ENCODE measurements around the gene PPARD. TPM values are rescaled to one million over a fixed set of nuclear protein-coding genes. Genes with fewer than 3 reads are reported as not detected.
"Not testable (repeated sequence)": the region's sequence is repeated elsewhere in the genome, so short reads cannot be mapped to it uniquely, and the experiment has no call there.

Gene PPARD
- 15.1 TPM for total RNA-seq
- long read RNA-seq, partial matches to known transcripts: 6 of 10 reads
- long read RNA-seq, other reads (novel, unspliced or antisense): 2 of 10 reads

- peak; percentile 100 for ATAC-seq
- intact Hi-C loops (cut with micrococcal nuclease): loop anchor here (5.0 kb wide), 1 partner anchor 105 kb away; no protein-coding TSS in a partner anchor
- peak; percentile 99 for DNase-seq
These were observed at the start of gene PPARD for GRCh38 chr6:35342258-35343091. Gene PPARD, plus strand, starts transcription at chr6:35342558. Its CDS starts 68,530 bp downstream, at chr6:35411088.

GRCh38 chr6:35293681-35294080 lies 48.7 kb upstream of the PPARD start:
- no peak for DNase-seq
- no peak for ATAC-seq
- intact Hi-C loops (cut with micrococcal nuclease): no loop called here

GRCh38 chr6:35294308-35294945 lies 47.9 kb upstream of the PPARD start:
- intact Hi-C loops (cut with micrococcal nuclease): no loop called here
- DNase-seq (peak; percentile 46), ATAC-seq (peak; percentile 25)

- intact Hi-C loops (cut with micrococcal nuclease): no loop called here
- ATAC-seq (no peak), DNase-seq (no peak)
These were observed 47.3 kb upstream of the PPARD start for GRCh38 chr6:35295036-35295435.

- ATAC-seq (peak; percentile 60), DNase-seq (peak; percentile 68)
- intact Hi-C loops (cut with micrococcal nuclease): no loop called here
These were observed 46.6 kb upstream of the PPARD start for GRCh38 chr6:35295521-35296315.

- intact Hi-C loops (cut with micrococcal nuclease): no loop called here
- ATAC-seq: peak; percentile 9
- no peak for DNase-seq
These were observed 45.3 kb upstream of the PPARD start for GRCh38 chr6:35296931-35297600.

- ATAC-seq (peak; percentile 84), DNase-seq (peak; percentile 86)
- intact Hi-C loops (cut with micrococcal nuclease): no loop called here
These were observed 44.5 kb upstream of the PPARD start, which contains the start of gene DEF6 for GRCh38 chr6:35297601-35298481. Gene DEF6, plus strand, starts transcription at chr6:35297818. Its CDS starts 39 bp downstream, at chr6:35297857.

GRCh38 chr6:35298625-35299140 lies 43.7 kb upstream of the PPARD start:
- intact Hi-C loops (cut with micrococcal nuclease): no loop called here
- DNase-seq (no peak), ATAC-seq (no peak)

GRCh38 chr6:35299674-35300073 lies 42.7 kb upstream of the PPARD start:
- ATAC-seq: no peak
- no peak for DNase-seq
- intact Hi-C loops (cut with micrococcal nuclease): no loop called here

- intact Hi-C loops (cut with micrococcal nuclease): no loop called here
- no peak for DNase-seq
These were observed 41.5 kb upstream of the PPARD start for GRCh38 chr6:35300848-35301247.

GRCh38 chr6:35302604-35303241 lies 39.6 kb upstream of the PPARD start:
- ATAC-seq (peak; percentile 65), DNase-seq (peak; percentile 49)
- intact Hi-C loops (cut with micrococcal nuclease): no loop called here

More at GRCh38 chr6:35300848-35301247, 41.5 kb upstream of the PPARD start:
- no peak for ATAC-seq

GRCh38 chr6:35304299-35304698 lies 38.1 kb upstream of the PPARD start:
- intact Hi-C loops (cut with micrococcal nuclease): no loop called here
- DNase-seq: no peak
- ATAC-seq: no peak

- ATAC-seq (no peak), DNase-seq (no peak)
- intact Hi-C loops (cut with micrococcal nuclease): no loop called here
These were observed 37.2 kb upstream of the PPARD start for GRCh38 chr6:35305117-35305516.

GRCh38 chr6:35307138-35307537 lies 35.2 kb upstream of the PPARD start:
- DNase-seq; intact Hi-C loops (cut with micrococcal nuclease): not testable (repeated sequence)
- peak; percentile 30 for ATAC-seq

- intact Hi-C loops (cut with micrococcal nuclease); ATAC-seq; DNase-seq: not testable (repeated sequence)
These were observed 33.8 kb upstream of the PPARD start for GRCh38 chr6:35308543-35308942.

- intact Hi-C loops (cut with micrococcal nuclease): no loop called here
- no peak for ATAC-seq
- no peak for DNase-seq
These were observed 32.6 kb upstream of the PPARD start for GRCh38 chr6:35309611-35310264.

Measured in left ventricle myocardium superior (tissue), 1 donor.